Measurements from ENCODE around the gene PCMT1.

DNA sequence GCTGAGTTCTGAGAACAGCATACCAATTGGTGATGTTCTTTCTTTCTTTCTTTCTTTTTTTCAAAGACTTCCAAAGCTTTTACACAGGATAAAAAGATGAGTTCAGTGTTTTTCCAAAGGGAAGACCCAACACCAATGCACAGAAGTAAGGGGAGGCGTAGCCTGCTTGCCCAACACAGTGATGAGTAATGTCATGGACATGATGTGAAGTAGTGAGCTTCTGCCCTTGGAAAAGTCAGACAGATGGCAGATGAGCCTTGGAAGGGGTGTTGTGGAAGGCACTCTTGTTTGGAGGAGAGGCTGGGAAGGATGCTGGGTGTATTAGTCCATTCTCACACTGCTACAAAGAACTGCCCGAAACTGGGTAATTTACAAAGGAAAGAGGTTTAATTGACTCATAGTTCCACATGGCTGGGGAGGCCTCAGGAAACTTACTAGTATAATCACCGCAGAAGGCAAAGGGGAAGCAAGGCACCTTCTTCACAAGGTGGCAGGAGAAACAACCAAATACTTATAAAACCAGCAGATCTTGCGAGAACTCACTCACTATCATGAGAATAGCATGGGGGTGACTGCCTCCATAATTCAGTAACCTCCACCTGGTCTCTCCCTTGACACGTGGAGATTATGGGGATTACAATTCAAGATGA, 102.0 kb downstream of the PCMT1 start:
- TF ChIP-seq, protein P1, sequence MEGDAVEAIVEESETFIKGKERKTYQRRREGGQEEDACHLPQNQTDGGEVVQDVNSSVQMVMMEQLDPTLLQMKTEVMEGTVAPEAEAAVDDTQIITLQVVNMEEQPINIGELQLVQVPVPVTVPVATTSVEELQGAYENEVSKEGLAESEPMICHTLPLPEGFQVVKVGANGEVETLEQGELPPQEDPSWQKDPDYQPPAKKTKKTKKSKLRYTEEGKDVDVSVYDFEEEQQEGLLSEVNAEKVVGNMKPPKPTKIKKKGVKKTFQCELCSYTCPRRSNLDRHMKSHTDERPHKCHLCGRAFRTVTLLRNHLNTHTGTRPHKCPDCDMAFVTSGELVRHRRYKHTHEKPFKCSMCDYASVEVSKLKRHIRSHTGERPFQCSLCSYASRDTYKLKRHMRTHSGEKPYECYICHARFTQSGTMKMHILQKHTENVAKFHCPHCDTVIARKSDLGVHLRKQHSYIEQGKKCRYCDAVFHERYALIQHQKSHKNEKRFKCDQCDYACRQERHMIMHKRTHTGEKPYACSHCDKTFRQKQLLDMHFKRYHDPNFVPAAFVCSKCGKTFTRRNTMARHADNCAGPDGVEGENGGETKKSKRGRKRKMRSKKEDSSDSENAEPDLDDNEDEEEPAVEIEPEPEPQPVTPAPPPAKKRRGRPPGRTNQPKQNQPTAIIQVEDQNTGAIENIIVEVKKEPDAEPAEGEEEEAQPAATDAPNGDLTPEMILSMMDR (IDR thresholded peaks at IDR 0.05), result no peak
- TF ChIP-seq POLR2A (IDR thresholded peaks at IDR 0.05), result no peak

Measured in testis (tissue), 2 donors.